ENCODE measurements around the gene CAPN10. TPM values are rescaled to one million over a fixed set of nuclear protein-coding genes. Genes with fewer than 3 reads are reported as not detected.
A peak's percentile ranks its signal among the peaks of the same experiment; 100 is the strongest.

The CAPN10 gene
- total and polyA plus RNA-seq, 8 donors: 20.8 to 36.6 (median 28.2) TPM

DNA sequence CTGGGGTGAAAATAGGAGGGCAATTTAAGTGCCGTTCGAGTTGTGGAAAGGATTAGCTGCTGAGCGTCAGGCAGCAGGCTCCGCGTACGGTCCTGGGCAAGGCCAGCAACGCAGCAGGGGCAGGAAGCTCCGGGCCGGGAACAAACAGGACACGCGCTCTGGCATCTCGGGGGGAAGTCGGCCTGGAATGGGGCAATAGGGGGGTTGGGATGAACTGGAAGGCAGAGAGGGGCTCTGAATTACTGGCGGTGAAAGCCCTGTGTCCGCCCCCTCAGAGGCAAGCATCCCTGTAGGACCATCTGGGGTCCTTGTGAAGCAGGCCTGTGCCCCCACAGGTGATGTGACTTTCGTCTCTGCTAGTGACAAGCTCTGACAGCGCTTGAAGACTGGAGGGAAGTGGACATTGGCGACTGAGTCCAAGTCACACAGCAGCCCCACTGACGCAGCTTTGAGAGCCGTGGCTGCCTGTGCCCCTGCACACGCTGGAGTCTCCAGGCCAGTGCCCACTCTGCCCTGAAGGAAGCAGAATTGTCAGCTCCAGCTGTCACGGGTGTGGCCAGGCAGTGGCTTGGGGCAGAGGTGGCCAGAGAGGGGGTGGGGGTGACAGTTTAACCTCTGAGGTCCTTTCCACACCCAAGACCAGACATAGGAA lies 61.1 kb downstream of the CAPN10 start:
- H3K27me3 ChIP-seq: peaks cover 10 to 88% of the 10 kb centered on the region in 2 donors
- TF ChIP-seq, protein P1, sequence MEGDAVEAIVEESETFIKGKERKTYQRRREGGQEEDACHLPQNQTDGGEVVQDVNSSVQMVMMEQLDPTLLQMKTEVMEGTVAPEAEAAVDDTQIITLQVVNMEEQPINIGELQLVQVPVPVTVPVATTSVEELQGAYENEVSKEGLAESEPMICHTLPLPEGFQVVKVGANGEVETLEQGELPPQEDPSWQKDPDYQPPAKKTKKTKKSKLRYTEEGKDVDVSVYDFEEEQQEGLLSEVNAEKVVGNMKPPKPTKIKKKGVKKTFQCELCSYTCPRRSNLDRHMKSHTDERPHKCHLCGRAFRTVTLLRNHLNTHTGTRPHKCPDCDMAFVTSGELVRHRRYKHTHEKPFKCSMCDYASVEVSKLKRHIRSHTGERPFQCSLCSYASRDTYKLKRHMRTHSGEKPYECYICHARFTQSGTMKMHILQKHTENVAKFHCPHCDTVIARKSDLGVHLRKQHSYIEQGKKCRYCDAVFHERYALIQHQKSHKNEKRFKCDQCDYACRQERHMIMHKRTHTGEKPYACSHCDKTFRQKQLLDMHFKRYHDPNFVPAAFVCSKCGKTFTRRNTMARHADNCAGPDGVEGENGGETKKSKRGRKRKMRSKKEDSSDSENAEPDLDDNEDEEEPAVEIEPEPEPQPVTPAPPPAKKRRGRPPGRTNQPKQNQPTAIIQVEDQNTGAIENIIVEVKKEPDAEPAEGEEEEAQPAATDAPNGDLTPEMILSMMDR (IDR thresholded peaks at IDR 0.05): no peak
- peak in 1 of 4 donors; percentile 39 for DNase-seq

DNA sequence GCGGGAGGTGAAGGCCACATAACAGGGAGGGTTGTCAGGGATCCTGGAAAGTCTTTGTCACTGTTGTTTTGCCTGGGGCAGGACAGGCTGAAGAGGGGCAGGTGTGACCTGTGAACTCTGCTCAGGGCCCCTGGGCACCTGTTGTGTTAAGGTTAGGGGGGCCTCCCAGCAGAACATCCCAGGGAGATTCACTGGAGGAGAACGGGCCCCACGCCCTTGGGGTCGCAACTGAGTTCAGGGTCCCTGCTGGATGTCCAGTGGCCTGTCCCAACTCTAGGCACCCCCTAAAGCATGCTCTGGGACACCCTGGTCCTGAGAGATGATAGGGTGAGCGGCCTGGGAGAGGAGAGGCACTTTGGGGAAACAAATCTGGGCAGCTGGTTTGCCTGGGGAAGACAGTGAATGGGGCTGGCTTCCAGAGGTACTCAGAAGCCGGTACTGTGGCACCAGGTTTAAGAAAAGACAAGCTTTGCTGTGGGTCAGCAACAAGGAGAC lies 61.7 kb downstream of the CAPN10 start:
- intact Hi-C loops (cut with DNase I): no loop called here
- H3K27me3 ChIP-seq: peaks cover 10 to 88% of the 10 kb centered on the region in 2 donors
- H3K4me3 ChIP-seq: no peak overlapping the region
- H3K4me1 ChIP-seq: no peaks in the 10 kb centered on the region
- no peak overlapping the region for H3K27ac ChIP-seq
- no peaks in the 10 kb centered on the region for H3K36me3 ChIP-seq
- H3K9me3 ChIP-seq: peaks cover 0 to 2% of the 10 kb centered on the region in 2 donors
- peak in 1 of 4 donors; percentile 50 for DNase-seq
- TF ChIP-seq, protein P1 (IDR thresholded peaks at IDR 0.05): no peak
- no peak for ATAC-seq

More for the DNA sequence above, 61.1 kb downstream of the CAPN10 start:
- Histone ChIP-seq H3K36me3 (no peaks in the 10 kb centered on the region), H3K4me1 (no peaks in the 10 kb centered on the region), H3K9me3 (peaks cover 0 to 2% of the 10 kb centered on the region in 2 donors), H3K27ac (no peak overlapping the region), H3K4me3 (no peak overlapping the region)
- ATAC-seq: no peak
- intact Hi-C loops (cut with DNase I): no loop called here

Other genes starting within 250 kb of the CAPN10 start
- gene GPC1, start 151.1 kb upstream of the CAPN10 start, total RNA-seq: 10 to 100 TPM; 60.4 to 63.4 TPM
- 10 to 100 TPM; 24.6 to 51.5 (median 40.1) TPM for gene GPC1, start 151.1 kb upstream of the CAPN10 start, polyA plus RNA-seq (ENCODE audit: insufficient read length in 6 of 6)
- 10 to 100 TPM; 11.8 to 20.1 TPM for gene ANKMY1, start 28.7 kb upstream of the CAPN10 start, total RNA-seq
- 10 to 100 TPM; 11.8 to 17.4 (median 15.1) TPM for gene ANKMY1, start 28.7 kb upstream of the CAPN10 start, polyA plus RNA-seq (ENCODE audit: insufficient read length in 6 of 6)
- gene DUSP28, start 26.4 kb upstream of the CAPN10 start, total RNA-seq: 1 to 10 TPM; 2.4 to 3.5 TPM
- 1 to 10 TPM; 4.5 to 7.6 (median 6.4) TPM for gene DUSP28, start 26.4 kb upstream of the CAPN10 start, polyA plus RNA-seq (ENCODE audit: insufficient read length in 6 of 6)
- gene RNPEPL1, start 18.2 kb upstream of the CAPN10 start, total RNA-seq: 10 to 100 TPM; 89.3 to 99.2 TPM
- gene RNPEPL1, start 18.2 kb upstream of the CAPN10 start, polyA plus RNA-seq (ENCODE audit: insufficient read length in 6 of 6): 10 to 100 TPM; 20.9 to 31.3 (median 26.6) TPM
- gene GPR35, start 38.7 kb downstream of the CAPN10 start, total RNA-seq: 1 to 10 TPM; 1.1 to 6.0 TPM
- gene GPR35, start 38.7 kb downstream of the CAPN10 start, polyA plus RNA-seq (ENCODE audit: insufficient read length in 6 of 6): 1 to 10 TPM; 1.5 to 3.6 (median 2.7) TPM
- gene AQP12B, start 96.2 kb downstream of the CAPN10 start, total RNA-seq: not detected
- gene AQP12B, start 96.2 kb downstream of the CAPN10 start, polyA plus RNA-seq (ENCODE audit: insufficient read length in 6 of 6): under 1 TPM in 1 of 6 donors, not detected in 5; 0.14 TPM
- not detected for gene AQP12A, start 105.1 kb downstream of the CAPN10 start, total RNA-seq
- not detected for gene AQP12A, start 105.1 kb downstream of the CAPN10 start, polyA plus RNA-seq (ENCODE audit: insufficient read length in 6 of 6)
- under 1 TPM; 0.42 to 0.87 TPM for gene KIF1A, start 233.5 kb downstream of the CAPN10 start, total RNA-seq
- gene KIF1A, start 233.5 kb downstream of the CAPN10 start, polyA plus RNA-seq (ENCODE audit: insufficient read length in 6 of 6): 1 to 10 TPM; 1.5 to 6.4 (median 2.2) TPM